GM18873 (cell line): Measurements from ENCODE around the gene LIMCH1.
"Not testable (repeated sequence)": the region's sequence is repeated elsewhere in the genome, so short reads cannot be mapped to it uniquely, and the experiment has no call there.

Experiments
- ATAC-seq: cut with Tn5 transposase; IDR thresholded peaks from one replicate; pipeline ENCODE4 v1.9.1; 2021; ENCODE audit warnings: mild to moderate bottlenecking, moderate library complexity, moderate number of reproducible peaks; ENCODE audit not compliant: unreplicated experiment, low FRiP score

The LIMCH1 gene

GRCh38 chr4:41635441-41635840 lies 97.5 kb downstream of the LIMCH1 start:
- ATAC-seq = no peak

DNA sequence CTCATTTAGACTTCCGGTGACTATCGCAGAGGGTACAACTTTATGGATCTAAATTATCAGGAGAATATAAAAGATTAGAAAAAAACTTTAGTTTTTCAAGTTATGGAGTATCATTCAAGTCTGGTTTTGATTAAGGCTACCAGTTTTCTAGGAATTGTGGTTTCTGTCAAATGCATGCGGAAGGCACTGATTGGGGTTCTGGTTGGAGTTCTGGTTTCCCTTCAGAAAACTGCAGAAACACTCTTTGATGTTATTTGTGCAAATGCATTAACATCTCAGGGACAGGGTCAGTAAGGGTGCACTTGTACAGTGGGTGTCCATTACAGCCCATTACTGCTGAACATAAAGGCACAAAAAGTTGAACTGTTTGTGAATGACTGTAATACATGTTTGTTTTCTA lies 100.2 kb downstream of the LIMCH1 start:
- no peak for ATAC-seq

DNA sequence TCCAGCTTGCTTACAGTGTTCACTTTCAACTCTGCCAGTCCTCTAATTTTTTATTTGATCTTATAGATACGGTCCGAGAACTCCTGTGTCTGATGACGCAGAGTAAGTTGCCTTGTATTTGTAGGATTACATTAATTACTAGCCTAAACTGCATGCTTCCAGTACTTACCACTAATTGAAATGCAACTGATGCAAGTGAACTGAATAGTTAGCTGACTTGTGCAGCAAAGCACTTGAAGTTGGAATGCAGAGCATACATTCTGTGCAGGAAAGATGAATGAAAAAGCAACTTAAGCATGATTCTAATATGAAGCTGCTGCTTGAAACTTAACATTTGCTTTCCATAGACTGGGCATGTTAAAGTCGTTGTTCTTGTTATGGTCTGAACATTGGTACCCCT lies 100.9 kb downstream of the LIMCH1 start:
- ATAC-seq = no peak

DNA sequence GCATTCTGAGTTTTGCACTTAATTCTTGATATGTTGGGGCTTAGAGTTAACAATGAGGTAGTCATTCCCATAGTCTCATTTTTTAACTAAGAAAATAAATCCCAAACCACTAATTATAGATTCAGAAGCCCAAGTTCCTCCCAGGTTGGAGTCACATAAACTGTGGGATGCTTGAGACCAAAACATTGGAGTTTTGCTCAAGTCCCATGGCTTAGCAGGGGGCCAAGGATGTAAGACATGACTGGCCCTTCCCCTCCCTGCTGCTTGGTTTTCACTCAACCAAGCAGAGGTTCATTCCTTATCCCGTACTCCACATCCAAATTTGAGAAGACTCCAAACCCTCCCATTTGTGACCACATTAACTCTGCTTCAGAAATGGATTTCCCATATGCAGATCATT lies 101.3 kb downstream of the LIMCH1 start:
- no peak for ATAC-seq

DNA sequence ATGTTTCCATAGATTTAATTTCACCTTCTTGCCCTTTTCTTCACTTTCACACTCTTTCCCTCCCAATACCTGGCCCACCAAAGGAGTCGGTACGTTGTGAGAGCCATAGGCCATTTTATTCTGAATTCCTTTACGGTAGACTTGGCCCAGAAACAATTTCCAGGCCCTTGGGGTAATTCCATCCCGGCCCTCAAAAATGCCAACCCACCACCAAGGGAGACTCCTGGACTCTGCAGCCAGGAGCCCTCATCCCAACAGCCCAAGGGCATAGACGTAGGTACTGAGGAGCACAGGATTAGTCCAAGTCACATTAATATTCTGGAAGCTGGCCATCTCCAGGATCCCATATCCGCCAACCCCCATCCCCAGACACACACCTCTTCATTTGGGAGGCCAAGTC lies 102.9 kb downstream of the LIMCH1 start:
- no peak for ATAC-seq

DNA sequence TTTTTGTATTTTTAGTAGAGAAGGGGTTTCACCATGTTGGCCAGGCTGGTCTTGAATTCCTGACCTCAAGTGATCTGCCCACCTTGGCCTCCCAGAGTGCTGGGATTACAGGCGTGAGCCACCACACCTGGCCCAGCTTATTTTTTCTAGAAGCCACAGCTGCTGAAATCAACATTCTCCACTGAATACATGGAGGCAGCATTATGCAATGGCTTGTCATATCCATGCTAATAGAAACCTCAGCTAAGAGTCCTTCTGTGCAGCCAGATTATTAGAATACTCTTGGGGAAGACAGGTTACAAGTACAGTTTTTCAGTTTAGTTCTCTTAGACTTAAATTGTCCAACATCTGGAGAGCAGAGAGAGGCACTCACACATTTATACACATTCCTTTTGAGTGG lies 104.8 kb downstream of the LIMCH1 start:
- ATAC-seq = not testable (repeated sequence)

- ATAC-seq = no peak
Observed at GRCh38 chr4:41643331-41643730, 105.4 kb downstream of the LIMCH1 start.

DNA sequence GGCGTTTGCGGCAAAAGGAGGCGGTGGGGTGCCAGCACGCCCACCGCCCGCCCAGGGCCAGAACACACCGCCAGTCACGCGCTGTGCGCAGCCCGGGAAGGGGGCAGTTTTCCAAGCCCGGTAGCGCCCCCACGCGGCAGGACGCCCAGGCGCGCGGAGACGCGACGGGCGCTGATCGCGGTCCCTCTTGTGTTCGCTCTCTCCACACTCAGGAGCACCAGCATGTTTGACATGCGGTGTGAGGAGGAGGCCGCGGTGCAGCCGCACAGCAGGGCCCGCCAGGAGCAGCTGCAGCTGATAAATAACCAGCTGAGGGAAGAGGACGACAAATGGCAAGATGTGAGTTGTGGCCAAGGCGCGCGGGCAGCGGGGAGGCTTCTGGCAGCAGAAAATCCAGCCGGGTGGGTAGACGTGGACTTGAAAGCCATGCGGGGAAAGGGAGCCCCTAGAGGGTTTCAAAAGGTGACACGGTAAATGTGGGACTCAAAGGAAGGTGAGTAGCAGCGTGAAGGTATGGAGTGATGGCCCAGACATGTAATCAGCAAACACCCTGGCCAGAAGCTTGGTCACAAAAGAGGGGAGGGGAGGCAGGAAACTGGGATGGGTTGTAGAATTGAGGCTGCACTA lies 106.4 kb downstream of the LIMCH1 start:
- ATAC-seq = no peak

- ATAC-seq = no peak
Observed at GRCh38 chr4:41644915-41645295, 106.9 kb downstream of the LIMCH1 start.

GRCh38 chr4:41645728-41646390 lies 107.9 kb downstream of the LIMCH1 start:
- ATAC-seq = no peak

- no peak for ATAC-seq
Observed at GRCh38 chr4:41646862-41647261, 108.9 kb downstream of the LIMCH1 start.

GRCh38 chr4:41647383-41647782 lies 109.4 kb downstream of the LIMCH1 start:
- ATAC-seq = no peak

DNA sequence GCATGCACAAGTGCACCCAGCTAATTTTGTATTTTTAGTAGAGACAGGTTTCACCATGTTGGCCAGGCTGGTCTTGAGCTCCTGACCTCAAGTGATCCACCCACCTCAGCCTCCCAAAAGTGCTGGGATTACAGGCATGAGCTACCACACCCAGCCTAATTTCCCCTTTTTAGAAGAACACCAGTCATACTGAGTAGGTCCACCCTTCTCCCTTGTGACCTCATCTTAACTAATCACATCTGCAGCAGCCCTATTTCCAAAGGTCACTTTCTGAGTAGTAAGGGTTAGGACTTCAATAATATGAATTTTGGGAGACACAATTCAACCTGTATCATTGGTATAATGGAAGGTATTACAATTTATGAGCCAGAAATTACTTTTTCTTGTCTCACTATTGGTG lies 113.2 kb downstream of the LIMCH1 start:
- not testable (repeated sequence) for ATAC-seq

DNA sequence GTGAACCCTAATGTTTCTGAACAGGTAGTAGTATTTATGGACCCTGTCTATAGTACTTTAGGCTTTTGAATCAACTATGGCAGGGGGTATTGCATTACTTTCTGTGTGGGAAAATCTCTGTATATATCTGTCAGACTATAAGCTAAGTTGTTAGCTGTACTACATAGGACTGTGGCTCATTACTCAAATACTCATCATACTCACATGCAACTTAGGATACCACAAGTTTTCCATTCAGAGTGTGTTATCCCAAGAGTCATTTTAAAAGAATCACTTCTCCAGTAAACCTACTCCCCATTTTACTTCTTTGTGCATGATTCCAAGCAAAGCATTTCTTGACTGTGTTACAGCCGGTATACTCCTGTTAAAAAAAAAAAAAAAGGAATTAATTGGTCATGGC lies 115.0 kb downstream of the LIMCH1 start:
- no peak for ATAC-seq

- ATAC-seq = no peak
Observed at GRCh38 chr4:41653523-41653922, 115.6 kb downstream of the LIMCH1 start.

GRCh38 chr4:41655177-41655576 lies 117.2 kb downstream of the LIMCH1 start:
- ATAC-seq = no peak

DNA sequence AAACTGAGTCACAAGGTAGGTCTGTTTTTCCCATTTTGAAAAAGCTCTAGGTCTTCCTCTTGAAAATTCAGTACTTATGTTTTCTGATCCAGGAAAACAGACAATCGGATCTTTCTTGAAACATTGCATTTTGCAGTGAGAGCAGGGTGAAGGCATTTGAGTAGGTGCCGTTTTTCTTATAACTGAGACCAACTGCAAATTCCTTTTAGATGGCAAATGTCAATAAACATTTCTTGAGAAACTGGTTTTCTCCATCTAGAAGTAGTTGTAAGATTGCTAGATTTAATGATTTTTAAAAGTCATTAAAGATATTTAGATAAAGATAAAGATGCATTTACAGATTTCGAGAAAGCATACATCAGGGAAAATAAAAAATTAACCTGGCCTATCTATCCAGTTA lies 118.1 kb downstream of the LIMCH1 start:
- no peak for ATAC-seq

DNA sequence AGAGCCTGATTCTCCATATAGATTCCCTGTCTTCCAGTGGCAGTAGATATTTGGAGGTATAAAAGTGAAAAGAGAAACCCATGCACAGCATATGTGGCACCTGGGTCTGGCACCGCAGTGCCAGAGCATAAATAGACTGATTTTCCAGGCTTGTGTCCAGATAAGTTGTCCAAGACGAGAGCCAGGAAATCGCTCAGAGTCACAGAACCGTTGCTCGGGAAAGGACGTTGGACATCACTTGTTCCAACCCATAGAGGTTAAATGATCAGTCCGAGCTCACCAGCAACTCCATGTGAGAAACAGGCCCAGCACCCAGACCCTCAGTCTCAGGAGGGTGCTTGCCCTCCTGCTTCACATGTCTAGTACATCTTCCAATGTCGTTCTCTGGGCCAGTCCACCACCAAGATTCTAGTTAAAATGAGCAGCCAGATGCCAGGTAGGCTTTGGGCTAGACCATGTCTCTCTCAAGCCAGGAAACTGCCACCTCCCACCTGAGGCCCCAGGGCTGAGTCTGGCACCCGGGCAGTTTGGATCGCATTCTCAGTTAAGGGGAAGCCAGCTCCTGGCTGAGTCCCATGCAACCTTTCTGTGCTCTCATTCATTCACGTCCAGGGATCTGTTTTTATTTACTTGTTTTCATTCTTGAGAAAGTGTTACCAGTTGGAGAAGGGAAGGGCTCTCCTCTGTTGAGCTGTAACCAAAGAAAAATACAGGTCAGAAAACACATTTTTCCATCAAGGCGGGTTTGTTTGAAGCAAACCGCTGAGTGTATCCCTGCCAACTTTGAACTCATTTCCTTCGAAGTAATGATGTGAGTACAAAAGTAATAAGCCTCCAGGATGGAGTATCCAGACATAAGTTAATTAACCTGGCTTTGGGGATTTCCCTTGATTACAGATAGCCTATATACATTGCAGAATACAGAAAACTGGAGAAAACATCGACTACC lies 118.9 kb downstream of the LIMCH1 start:
- ATAC-seq = no peak

DNA sequence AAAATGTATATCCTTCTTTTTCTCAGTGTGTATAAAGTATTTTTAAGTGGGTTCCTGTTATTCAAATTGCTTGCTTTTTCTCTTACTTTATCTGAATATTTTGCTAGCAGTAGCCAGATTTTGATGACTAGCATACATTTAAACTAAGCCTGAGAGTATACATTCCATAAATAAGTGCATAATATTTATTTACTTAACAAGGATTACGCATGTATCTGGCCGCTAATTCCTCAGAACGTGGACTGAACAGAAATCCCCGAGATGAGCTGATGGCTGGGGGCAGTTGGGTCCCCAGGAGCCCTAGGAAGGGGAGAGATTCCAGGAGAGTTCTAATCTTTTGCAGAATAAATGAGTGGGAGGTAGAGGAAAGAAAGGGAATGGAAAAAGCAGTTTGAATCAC lies 119.6 kb downstream of the LIMCH1 start:
- no peak for ATAC-seq

GRCh38 chr4:41658163-41658562 lies 120.2 kb downstream of the LIMCH1 start:
- ATAC-seq = no peak

DNA sequence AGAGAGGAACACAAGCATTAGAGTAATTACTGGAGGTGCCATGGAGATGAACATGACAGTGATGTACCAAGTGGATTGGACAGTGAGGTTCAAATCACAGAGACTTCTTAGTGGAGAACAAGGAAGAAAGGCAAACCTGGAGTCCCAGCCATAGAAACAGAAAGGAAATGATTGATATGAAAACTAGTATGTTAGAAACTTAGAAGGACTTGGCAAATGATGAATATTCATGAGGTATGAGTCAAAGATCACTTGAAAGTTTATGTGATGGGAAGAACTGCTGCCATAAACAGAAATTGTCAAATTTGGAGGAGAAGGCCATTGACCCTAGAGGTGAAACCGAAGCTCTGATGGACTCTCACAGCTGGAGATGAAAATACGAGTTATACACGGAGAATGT lies 122.4 kb downstream of the LIMCH1 start:
- no peak for ATAC-seq
